NCI-H526 treated with DMSO at 0.1 percent for 48 hours (cell line): ENCODE results near the gene LRRC43.
"Not testable (repeated sequence)": the region's sequence is repeated elsewhere in the genome, so short reads cannot be mapped to it uniquely, and the experiment has no call there.

Source experiments
- DNase-seq: peaks from one replicate; lab custom pipeline; 2025; lab: John Stamatoyannopoulos, UW

Gene LRRC43

GRCh38 chr12:122158700-122159285 lies 24.1 kb upstream of the LRRC43 start:
- no peak for DNase-seq

- no peak for DNase-seq
Observed at GRCh38 chr12:122159882-122160281, 23.0 kb upstream of the LRRC43 start.

- DNase-seq, result no peak
Observed at GRCh38 chr12:122160761-122161160, 22.2 kb upstream of the LRRC43 start.

- DNase-seq, result no peak
Observed at GRCh38 chr12:122161682-122162081, 21.2 kb upstream of the LRRC43 start.

GRCh38 chr12:122162976-122163375 lies 19.9 kb upstream of the LRRC43 start:
- no peak for DNase-seq

- no peak for DNase-seq
Observed at GRCh38 chr12:122166422-122167349, 16.2 kb upstream of the LRRC43 start.

- peak; percentile 74 for DNase-seq
Observed at GRCh38 chr12:122167356-122167925, 15.5 kb upstream of the LRRC43 start.

- no peak for DNase-seq
Observed at GRCh38 chr12:122168492-122168891, 14.4 kb upstream of the LRRC43 start.

- DNase-seq, result no peak
Observed at GRCh38 chr12:122171399-122171798, 11.5 kb upstream of the LRRC43 start.

GRCh38 chr12:122172262-122172939 lies 10.5 kb upstream of the LRRC43 start:
- DNase-seq, result no peak

GRCh38 chr12:122174155-122174845 lies 8.6 kb upstream of the LRRC43 start, which contains the start of gene IL31:
Gene IL31, minus strand, starts transcription at chr12:122174221. Its CDS starts 49 bp downstream, at chr12:122174172.
- no peak for DNase-seq

GRCh38 chr12:122176473-122176872 lies 6.5 kb upstream of the LRRC43 start:
- not testable (repeated sequence) for DNase-seq

GRCh38 chr12:122183588-122183940 lies 641 bp downstream of the LRRC43 start:
- DNase-seq, result no peak

- DNase-seq, result no peak
Observed at GRCh38 chr12:122184517-122184916, 1.6 kb downstream of the LRRC43 start.

- no peak for DNase-seq
Observed at GRCh38 chr12:122185079-122185478, 2.2 kb downstream of the LRRC43 start.

GRCh38 chr12:122185494-122186082 lies 2.7 kb downstream of the LRRC43 start:
- no peak for DNase-seq

GRCh38 chr12:122187466-122187865 lies 4.5 kb downstream of the LRRC43 start:
- DNase-seq, result no peak

- no peak for DNase-seq
Observed at GRCh38 chr12:122189626-122190475, 6.9 kb downstream of the LRRC43 start.

GRCh38 chr12:122190842-122191668 lies 8.1 kb downstream of the LRRC43 start:
- peak; percentile 19 for DNase-seq

GRCh38 chr12:122192441-122192840 lies 9.5 kb downstream of the LRRC43 start:
- no peak for DNase-seq
